OCI-LY3 (cell line): ENCODE data around the gene STAT3.

ENCODE experiments used
- H2AFZ ChIP-seq: fragments of 200-600, 300-600 bp; shearing (Covaris generic); 2 replicates; pipeline ENCODE4 v1.6.0; 2014; ENCODE audit warnings: antibody characterized with exemption, low read depth, low read length
- H3K27ac ChIP-seq: fragments of 200-600, 300-600 bp; sonication (generic); 2 replicates; pipeline ENCODE4 v1.5.1; 2014; ENCODE audit warnings: mild to moderate bottlenecking, low read length, moderate library complexity, mixed read lengths
- H3K27me3 ChIP-seq: fragments of 200-600, 300-600 bp; sonication (generic); 2 replicates; pipeline ENCODE4 v1.6.1; 2014; ENCODE audit warnings: low read depth, low read length, mixed read lengths
- H3K36me3 ChIP-seq: fragments of 200-600, 300-600 bp; sonication (generic); replicated peaks from 2 replicates; pipeline ENCODE3; 2014; ENCODE audit warnings: low read depth, low read length, mixed read lengths
- H3K4me1 ChIP-seq: fragments of 300-600, 200-600 bp; sonication (generic); 2 replicates; pipeline ENCODE4 v1.6.1; 2014; ENCODE audit warnings: low read length, mixed read lengths
- H3K4me2 ChIP-seq: fragments of 200-600, 300-600 bp; sonication (generic); 2 replicates; pipeline ENCODE4 v1.6.1; 2014; ENCODE audit warnings: low read length, mixed read lengths
- H3K4me3 ChIP-seq: fragments of 300-600, 200-600 bp; sonication (generic); 2 replicates; pipeline ENCODE4 v1.5.1; 2014; ENCODE audit warnings: antibody characterized with exemption, mild to moderate bottlenecking, low read length, moderate library complexity
- H3K79me2 ChIP-seq: fragments of 300-600, 200-600 bp; shearing (Covaris generic); 2 replicates; pipeline ENCODE4 v1.6.1; 2014; ENCODE audit warnings: mild to moderate bottlenecking, low read length, mixed read lengths
- H3K9ac ChIP-seq: fragments of 300-600, 200-600 bp; shearing (Covaris generic); 2 replicates; pipeline ENCODE4 v1.6.0; 2014; ENCODE audit warnings: mild to moderate bottlenecking, low read length, moderate library complexity
- H3K9me3 ChIP-seq: fragments of 200-600, 300-600 bp; shearing (Covaris generic); 2 replicates; pipeline ENCODE4 v1.6.1; 2014; ENCODE audit warnings: low read length, mixed read lengths; ENCODE audit not compliant: insufficient read depth
- H4K20me1 ChIP-seq: fragments of 200-600, 300-600 bp; sonication (generic); 2 replicates; pipeline ENCODE4 v1.6.1; 2016; ENCODE audit warnings: low read length, mixed read lengths; ENCODE audit not compliant: insufficient read depth
- CTCF ChIP-seq: fragments of 200-600, 300-600 bp; sonication (generic); IDR thresholded peaks from 2 replicates; pipeline ENCODE4 v1.5.1; 2014; ENCODE audit warnings: antibody characterized with exemption, low read length, low read depth
- EZH2phosphoT487 ChIP-seq: fragments of 200-600 bp; shearing (Covaris generic); IDR thresholded peaks from 2 replicates; pipeline ENCODE4 v1.6.1; 2018; ENCODE audit warnings: antibody characterized with exemption, mixed run types, low read depth

STAT3 gene

GRCh38 chr17:42365136-42365535, 23.1 kb downstream of the STAT3 start:
- Histone ChIP-seq H3K27ac (peak overlapping the region; percentile 31), H3K9ac (no peak overlapping the region), H3K4me1 (peaks cover 71% of the 10 kb centered on the region), H3K27me3 (no peaks in the 10 kb centered on the region), H4K20me1 (peaks cover 99% of the 10 kb centered on the region), H3K9me3 (no peaks in the 10 kb centered on the region), H2AFZ (no peak overlapping the region), H3K4me3 (no peak overlapping the region), H3K4me2 (peak overlapping the region; percentile 11; the same call in 1 of the 2 replicates), H3K36me3 (peaks cover 49% of the 10 kb centered on the region), H3K79me2 (peaks cover 100% of the 10 kb centered on the region)
- TF ChIP-seq EZH2phosphoT487 (no peak), CTCF (no peak)

- Histone ChIP-seq H3K27me3 (no peaks in the 10 kb centered on the region), H3K4me3 (peak overlapping the region; percentile 15; the same call in 1 of the 2 replicates), H3K27ac (peak overlapping the region; percentile 47), H3K4me1 (peaks cover 72% of the 10 kb centered on the region), H4K20me1 (peaks cover 98% of the 10 kb centered on the region), H3K9me3 (no peaks in the 10 kb centered on the region), H3K36me3 (peaks cover 47% of the 10 kb centered on the region), H3K4me2 (peak overlapping the region; percentile 48), H3K79me2 (peaks cover 99% of the 10 kb centered on the region), H3K9ac (no peak overlapping the region), H2AFZ (no peak overlapping the region)
- TF ChIP-seq EZH2phosphoT487: no peak
- TF ChIP-seq CTCF: no peak
These were observed 24.3 kb downstream of the STAT3 start for GRCh38 chr17:42363767-42364585.

- Histone ChIP-seq H3K27me3 (no peaks in the 10 kb centered on the region), H3K9ac (0 out of 2 replicates have a peak overlapping the region, but pooled peaks have one; percentile 10), H3K4me1 (peaks cover 74% of the 10 kb centered on the region), H3K4me3 (no peak overlapping the region), H3K36me3 (peaks cover 49% of the 10 kb centered on the region), H3K9me3 (no peaks in the 10 kb centered on the region), H4K20me1 (peaks cover 98% of the 10 kb centered on the region), H3K27ac (peak overlapping the region; percentile 47), H3K79me2 (peaks cover 99% of the 10 kb centered on the region), H2AFZ (no peak overlapping the region), H3K4me2 (peak overlapping the region; percentile 48)
- TF ChIP-seq EZH2phosphoT487 (no peak), CTCF (no peak)
These were observed 25.0 kb downstream of the STAT3 start for GRCh38 chr17:42363231-42363630.

- Histone ChIP-seq H3K27me3 (no peaks in the 10 kb centered on the region), H3K4me2 (peak overlapping the region; percentile 48), H2AFZ (no peak overlapping the region), H3K36me3 (peaks cover 49% of the 10 kb centered on the region), H3K4me3 (no peak overlapping the region), H3K79me2 (peaks cover 99% of the 10 kb centered on the region), H3K27ac (peak overlapping the region; percentile 47; the same call in 1 of the 2 replicates), H3K9me3 (no peaks in the 10 kb centered on the region), H3K9ac (no peak overlapping the region), H3K4me1 (peaks cover 70% of the 10 kb centered on the region), H4K20me1 (peaks cover 97% of the 10 kb centered on the region)
- TF ChIP-seq EZH2phosphoT487 (no peak), CTCF (no peak)
These were observed 25.8 kb downstream of the STAT3 start for GRCh38 chr17:42362245-42362961.
